Thyroid gland (tissue), 4 donors: ENCODE results near the gene PDZD8.

Source experiments
- POLR2A ChIP-seq, 2 donors: fragments of 450-650 bp; IDR thresholded peaks; one replicate each; pipeline ENCODE4 v1.6.1; 2017; ENCODE audit warnings: antibody characterized with exemption in 2 of 2, mild to moderate bottlenecking in 2 of 2, moderate library complexity in 1 of 2
- TF ChIP-seq, protein P1 (sequence below), 6 experiments: fragments of 200-600 bp in 3 of 6; fragments of 450-650 bp in 3 of 6; sonication (generic) in 3 of 6; IDR thresholded peaks; one replicate each; pipeline ENCODE4 v1.5.1; 2016 to 2019; ENCODE audit warnings: antibody characterized with exemption in 6 of 6, mild to moderate bottlenecking in 2 of 6, inconsistent platforms in 1 of 6, moderate library complexity in 1 of 6

DNA sequence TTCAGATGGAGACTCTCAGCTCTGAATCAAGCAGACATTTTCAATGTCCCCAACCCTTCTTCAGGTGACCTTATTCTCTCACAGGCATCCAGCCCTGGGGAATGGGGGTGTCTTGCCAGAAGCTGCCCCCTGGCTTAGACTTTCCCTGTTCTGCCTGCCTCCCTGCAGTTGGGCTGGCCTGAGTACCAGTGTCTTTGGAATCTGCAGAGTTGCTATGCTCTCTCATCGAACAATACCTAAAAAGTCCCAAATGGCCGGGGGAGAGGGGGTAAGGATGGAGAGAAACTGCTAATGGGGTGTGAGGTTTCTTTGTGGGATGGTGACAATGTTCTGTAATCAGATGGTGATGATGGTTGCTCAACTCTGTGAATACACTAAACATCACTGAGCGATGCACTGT lies 113.7 kb downstream of the PDZD8 start:
- TF ChIP-seq POLR2A (IDR thresholded peaks at IDR 0.05): no peak
- TF ChIP-seq, protein P1, sequence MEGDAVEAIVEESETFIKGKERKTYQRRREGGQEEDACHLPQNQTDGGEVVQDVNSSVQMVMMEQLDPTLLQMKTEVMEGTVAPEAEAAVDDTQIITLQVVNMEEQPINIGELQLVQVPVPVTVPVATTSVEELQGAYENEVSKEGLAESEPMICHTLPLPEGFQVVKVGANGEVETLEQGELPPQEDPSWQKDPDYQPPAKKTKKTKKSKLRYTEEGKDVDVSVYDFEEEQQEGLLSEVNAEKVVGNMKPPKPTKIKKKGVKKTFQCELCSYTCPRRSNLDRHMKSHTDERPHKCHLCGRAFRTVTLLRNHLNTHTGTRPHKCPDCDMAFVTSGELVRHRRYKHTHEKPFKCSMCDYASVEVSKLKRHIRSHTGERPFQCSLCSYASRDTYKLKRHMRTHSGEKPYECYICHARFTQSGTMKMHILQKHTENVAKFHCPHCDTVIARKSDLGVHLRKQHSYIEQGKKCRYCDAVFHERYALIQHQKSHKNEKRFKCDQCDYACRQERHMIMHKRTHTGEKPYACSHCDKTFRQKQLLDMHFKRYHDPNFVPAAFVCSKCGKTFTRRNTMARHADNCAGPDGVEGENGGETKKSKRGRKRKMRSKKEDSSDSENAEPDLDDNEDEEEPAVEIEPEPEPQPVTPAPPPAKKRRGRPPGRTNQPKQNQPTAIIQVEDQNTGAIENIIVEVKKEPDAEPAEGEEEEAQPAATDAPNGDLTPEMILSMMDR (IDR thresholded peaks at IDR 0.05): no peak
